Measurements from ENCODE around the gene ARGLU1. TPM values are rescaled to one million over a fixed set of nuclear protein-coding genes. Genes with fewer than 3 reads are reported as not detected.

ARGLU1 gene
- total and polyA plus RNA-seq, 9 of the 15 experiments (the other 6 are each of a cell fraction or from before 2014, with no cell fraction given): 19.3 to 99.9 (median 49.3) TPM

DNA sequence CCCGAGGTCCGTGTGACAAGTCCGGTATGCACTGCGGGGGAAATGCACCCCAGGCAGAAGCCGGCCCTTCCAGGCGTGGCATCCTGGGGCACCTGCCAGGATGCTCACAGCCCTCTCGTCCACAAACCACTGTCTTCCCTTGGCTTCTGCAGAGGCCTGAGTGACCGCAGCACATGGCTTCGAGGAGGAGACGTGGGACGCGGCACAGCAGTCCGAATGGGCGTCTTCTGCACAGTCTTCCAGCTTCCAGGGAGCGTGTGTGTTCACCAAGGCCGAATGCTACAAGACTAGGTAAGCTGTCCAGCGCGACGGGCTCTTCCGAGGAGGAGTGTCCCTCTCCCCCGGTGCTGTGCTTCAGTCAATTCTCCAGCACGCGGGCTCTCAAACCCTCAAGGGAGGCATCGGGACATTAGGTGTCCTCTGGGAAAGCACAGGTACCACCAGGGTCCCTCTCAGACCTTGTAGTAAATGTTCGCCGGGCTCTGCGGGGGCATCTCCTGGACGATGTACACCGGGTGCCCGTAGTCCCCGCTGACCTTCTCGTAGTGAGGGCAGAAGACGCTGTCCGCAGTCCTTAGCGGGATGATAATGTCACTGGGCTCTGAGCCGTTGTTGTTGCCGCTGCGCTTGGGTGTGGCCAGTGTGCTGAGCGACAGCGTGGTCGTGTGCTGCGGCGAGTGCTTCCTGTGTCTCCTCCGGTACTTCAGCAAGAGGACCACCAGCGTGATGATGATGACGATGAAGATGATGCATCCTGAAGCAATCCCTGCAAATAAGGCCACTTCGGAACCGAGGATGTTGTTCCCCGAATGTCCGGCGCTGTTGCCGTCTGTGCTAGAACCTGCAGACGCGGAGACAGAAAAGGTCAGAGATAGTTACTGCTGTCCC is 75.1 kb downstream of the ARGLU1 start:
- no peak for FAIRE-seq

More for the DNA sequence above, 75.1 kb downstream of the ARGLU1 start:
- ATAC-seq: no peak
- no peaks in the 10 kb centered on the region; a peak in 1 of 5 replicates for H3K4me1 ChIP-seq (replicated peaks in 1 of 2; ENCODE audit: control insufficient read depth in 2 of 2, insufficient read depth in 2 of 2, low read length in 2 of 2)
- H4K20me1 ChIP-seq (replicated peaks; ENCODE audit: control insufficient read depth, insufficient read depth, low read length): no peaks in the 10 kb centered on the region
- in situ Hi-C loops (cut with MboI): no loop called here
- no peak overlapping the region for H3K4me3 ChIP-seq
- intact Hi-C loops (cut with micrococcal nuclease): no loop called here
- no peak overlapping the region for H3K9ac ChIP-seq (ENCODE audit: insufficient read depth in 1 of 2, low read depth in 2 of 2, low read length in 2 of 2)
- TF ChIP-seq, protein P1, sequence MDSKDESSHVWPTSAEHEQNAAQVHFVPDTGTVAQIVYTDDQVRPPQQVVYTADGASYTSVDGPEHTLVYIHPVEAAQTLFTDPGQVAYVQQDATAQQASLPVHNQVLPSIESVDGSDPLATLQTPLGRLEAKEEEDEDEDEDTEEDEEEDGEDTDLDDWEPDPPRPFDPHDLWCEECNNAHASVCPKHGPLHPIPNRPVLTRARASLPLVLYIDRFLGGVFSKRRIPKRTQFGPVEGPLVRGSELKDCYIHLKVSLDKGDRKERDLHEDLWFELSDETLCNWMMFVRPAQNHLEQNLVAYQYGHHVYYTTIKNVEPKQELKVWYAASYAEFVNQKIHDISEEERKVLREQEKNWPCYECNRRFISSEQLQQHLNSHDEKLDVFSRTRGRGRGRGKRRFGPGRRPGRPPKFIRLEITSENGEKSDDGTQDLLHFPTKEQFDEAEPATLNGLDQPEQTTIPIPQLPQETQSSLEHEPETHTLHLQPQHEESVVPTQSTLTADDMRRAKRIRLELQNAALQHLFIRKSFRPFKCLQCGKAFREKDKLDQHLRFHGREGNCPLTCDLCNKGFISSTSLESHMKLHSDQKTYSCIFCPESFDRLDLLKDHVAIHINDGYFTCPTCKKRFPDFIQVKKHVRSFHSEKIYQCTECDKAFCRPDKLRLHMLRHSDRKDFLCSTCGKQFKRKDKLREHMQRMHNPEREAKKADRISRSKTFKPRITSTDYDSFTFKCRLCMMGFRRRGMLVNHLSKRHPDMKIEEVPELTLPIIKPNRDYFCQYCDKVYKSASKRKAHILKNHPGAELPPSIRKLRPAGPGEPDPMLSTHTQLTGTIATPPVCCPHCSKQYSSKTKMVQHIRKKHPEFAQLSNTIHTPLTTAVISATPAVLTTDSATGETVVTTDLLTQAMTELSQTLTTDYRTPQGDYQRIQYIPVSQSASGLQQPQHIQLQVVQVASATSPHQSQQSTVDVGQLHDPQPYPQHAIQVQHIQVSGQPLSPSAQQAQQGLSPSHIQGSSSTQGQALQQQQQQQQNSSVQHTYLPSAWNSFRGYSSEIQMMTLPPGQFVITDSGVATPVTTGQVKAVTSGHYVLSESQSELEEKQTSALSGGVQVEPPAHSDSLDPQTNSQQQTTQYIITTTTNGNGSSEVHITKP (IDR thresholded peaks at IDR 0.05; ENCODE audit: partially characterized antibody): no peak
- TF ChIP-seq, protein P2, sequence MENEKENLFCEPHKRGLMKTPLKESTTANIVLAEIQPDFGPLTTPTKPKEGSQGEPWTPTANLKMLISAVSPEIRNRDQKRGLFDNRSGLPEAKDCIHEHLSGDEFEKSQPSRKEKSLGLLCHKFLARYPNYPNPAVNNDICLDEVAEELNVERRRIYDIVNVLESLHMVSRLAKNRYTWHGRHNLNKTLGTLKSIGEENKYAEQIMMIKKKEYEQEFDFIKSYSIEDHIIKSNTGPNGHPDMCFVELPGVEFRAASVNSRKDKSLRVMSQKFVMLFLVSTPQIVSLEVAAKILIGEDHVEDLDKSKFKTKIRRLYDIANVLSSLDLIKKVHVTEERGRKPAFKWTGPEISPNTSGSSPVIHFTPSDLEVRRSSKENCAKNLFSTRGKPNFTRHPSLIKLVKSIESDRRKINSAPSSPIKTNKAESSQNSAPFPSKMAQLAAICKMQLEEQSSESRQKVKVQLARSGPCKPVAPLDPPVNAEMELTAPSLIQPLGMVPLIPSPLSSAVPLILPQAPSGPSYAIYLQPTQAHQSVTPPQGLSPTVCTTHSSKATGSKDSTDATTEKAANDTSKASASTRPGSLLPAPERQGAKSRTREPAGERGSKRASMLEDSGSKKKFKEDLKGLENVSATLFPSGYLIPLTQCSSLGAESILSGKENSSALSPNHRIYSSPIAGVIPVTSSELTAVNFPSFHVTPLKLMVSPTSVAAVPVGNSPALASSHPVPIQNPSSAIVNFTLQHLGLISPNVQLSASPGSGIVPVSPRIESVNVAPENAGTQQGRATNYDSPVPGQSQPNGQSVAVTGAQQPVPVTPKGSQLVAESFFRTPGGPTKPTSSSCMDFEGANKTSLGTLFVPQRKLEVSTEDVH (IDR thresholded peaks at IDR 0.05; ENCODE audit: low read depth, partially characterized antibody): no peak
- no peak for TF ChIP-seq NFE2L1 (tag; IDR thresholded peaks at IDR 0.05; ENCODE audit: borderline replicate concordance, low read depth)
- H3K27me3 ChIP-seq (ENCODE audit: control insufficient read depth in 2 of 2, insufficient read depth in 2 of 2, low read length in 2 of 2): peaks cover 0 to 10% of the 10 kb centered on the region in 2 experiments; a peak in 2 of 5 replicates
- H3K36me3 ChIP-seq (ENCODE audit: control insufficient read depth, insufficient read depth, low read length): no peaks in the 10 kb centered on the region
- H3K27ac ChIP-seq (ENCODE audit: extremely low read depth, low read depth, low read length): no peak overlapping the region
- POLR2A ChIA-PET: interaction anchor here (0.6 kb wide), 1 partner anchor 11 kb away, joined by 3 read pairs; no protein-coding TSS in a partner anchor
- no peaks in the 10 kb centered on the region for H3K9me3 ChIP-seq (replicated peaks; ENCODE audit: control insufficient read depth, insufficient read depth, low read depth, low read length)
- CTCF ChIA-PET (ENCODE audit: low intra/inter-chr PET ratio): no interaction called here
- no peak overlapping the region for H2AFZ ChIP-seq (ENCODE audit: low read depth, low read length)
- no peaks in the 10 kb centered on the region for H3K9me1 ChIP-seq (ENCODE audit: control insufficient read depth, insufficient read depth, low read length)
- no TSS peak for BruUV-seq (replicated peaks)
- H3K4me2 ChIP-seq (ENCODE audit: insufficient read depth, low read length): no peak overlapping the region
- H3K79me2 ChIP-seq (ENCODE audit: control insufficient read depth, insufficient read depth, low read length): no peaks in the 10 kb centered on the region
- DNase-seq (ENCODE audit: extremely low read depth in 1 of 4, low spot score in 3 of 4): no peak
- WGBS (ENCODE audit: insufficient coverage, low coverage, missing lambda C conversion rate): 21% methylated on average over 20 of the region's 54 CpGs
